Activated T-helper 2 cell treated with anti-CD3 and anti-CD28 coated beads, Interferon-gamma antibody, Interleukin-2, Interleukin-4, amounts not matched to agents 10 μg/mL and 5 μg/mL and 100 μg/mL, durations not matched to agents 14 hours and 24 hours and 36 hours (primary cell): ENCODE measurements around the gene GINS2. TPM values are rescaled to one million over a fixed set of nuclear protein-coding genes. Genes with fewer than 3 reads are reported as not detected.

Experiments used
- DNase-seq: peaks from one replicate; pipeline ENCODE4 v3.0.0; 2021; ENCODE audit warnings: low spot score
- H3K27ac Mint-ChIP-seq: one replicate; pipeline ENCODE4 v1.8.0; 2021; ENCODE audit warnings: mixed read lengths
- H3K27me3 Mint-ChIP-seq: one replicate; pipeline ENCODE4 v1.8.0; 2021; ENCODE audit warnings: low read depth, mixed read lengths
- H3K36me3 Mint-ChIP-seq: one replicate; pipeline ENCODE4 v1.8.0; 2021; ENCODE audit warnings: low read depth, mixed read lengths
- H3K4me1 Mint-ChIP-seq: one replicate; pipeline ENCODE4 v1.8.0; 2021; ENCODE audit warnings: low read depth, mixed read lengths
- H3K4me3 Mint-ChIP-seq: one replicate; pipeline ENCODE4 v1.8.0; 2021; ENCODE audit warnings: low read depth, mild to moderate bottlenecking, moderate library complexity, mixed read lengths
- H3K9me3 Mint-ChIP-seq: one replicate; pipeline ENCODE4 v1.8.0; 2021; ENCODE audit warnings: mixed read lengths
- intact Hi-C: fragments of 100-400 bp; cut with micrococcal nuclease; formaldehyde crosslinking; loops from one replicate; pipeline ENCODE4 v1.15.1; 2023
- total RNA-seq: library from RNA; stranded (reverse); gene quantifications from 2 replicates; pipeline ENCODE4 v1.2.3, GENCODE V29; 2022

GINS2 gene
- total RNA-seq, 1 donor from 2014 or later, result 66.8 TPM

DNA sequence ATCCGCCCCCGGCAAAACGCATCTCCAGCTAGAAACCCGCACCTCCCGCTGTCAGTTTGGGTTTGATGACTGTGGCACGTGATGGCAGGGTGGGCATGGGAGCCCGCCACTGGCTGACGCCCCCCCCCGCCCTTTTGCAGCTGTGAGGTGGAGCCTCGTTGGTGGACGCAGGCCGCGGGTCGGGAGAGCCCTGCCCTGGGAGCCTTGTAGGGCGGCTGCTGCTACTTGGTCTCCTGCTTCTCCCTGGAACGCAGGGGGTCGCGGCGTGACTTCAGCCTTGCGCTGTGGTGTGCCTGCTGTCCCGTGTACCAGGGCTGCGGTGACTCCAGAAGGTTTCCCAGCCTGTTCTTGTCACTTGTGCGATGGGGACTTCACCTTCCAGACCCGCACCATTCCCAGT is 47.4 kb downstream of the GINS2 start:
- Mint-ChIP-seq H3K27me3 (no peaks in the 10 kb centered on the region), H3K4me1 (peaks cover 9% of the 10 kb centered on the region), H3K36me3 (no peaks in the 10 kb centered on the region), H3K27ac (no peak overlapping the region), H3K4me3 (no peak overlapping the region), H3K9me3 (no peaks in the 10 kb centered on the region)
- intact Hi-C loops, result no loop called here
- no peak for DNase-seq

DNA sequence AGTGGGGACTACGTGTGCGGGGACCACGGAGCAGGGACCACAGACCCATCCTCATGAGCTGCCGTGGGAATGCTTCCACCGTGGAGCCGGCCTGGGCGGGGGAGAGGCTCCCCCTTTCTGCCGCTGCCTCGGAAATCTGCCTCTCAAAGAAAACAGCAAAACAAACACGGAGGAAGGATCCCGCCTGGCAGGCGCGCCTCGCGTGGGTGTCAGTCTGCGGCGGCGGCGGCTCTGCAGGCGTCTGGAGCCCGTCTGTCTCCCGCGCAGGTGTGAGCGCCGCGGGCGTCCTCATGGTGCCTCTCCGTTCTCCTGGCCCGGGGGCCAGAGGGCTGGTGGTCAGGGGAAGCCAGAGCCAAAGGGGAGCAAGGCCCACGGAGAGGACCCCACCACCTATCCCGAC is 48.2 kb downstream of the GINS2 start:
- intact Hi-C loops, result no loop called here
- DNase-seq, result no peak
- Mint-ChIP-seq H3K36me3 (no peaks in the 10 kb centered on the region), H3K4me1 (peaks cover 9% of the 10 kb centered on the region), H3K27me3 (no peaks in the 10 kb centered on the region), H3K4me3 (no peak overlapping the region), H3K27ac (no peak overlapping the region), H3K9me3 (no peaks in the 10 kb centered on the region)

DNA sequence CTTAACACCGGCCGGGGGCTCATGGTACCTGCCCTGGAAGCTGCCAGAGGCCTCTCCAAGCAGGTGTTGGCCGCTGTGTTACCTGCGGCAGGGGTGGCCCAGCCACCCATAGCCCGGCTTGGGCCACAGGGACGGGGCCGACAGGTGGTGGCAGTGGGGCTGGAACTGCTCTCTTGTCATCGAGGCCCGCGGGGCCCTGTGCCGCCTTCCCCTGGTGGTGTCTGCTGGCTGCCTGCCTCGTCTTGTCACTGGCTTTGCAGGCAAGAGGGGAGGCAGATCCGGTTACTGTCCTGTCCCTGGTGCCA is 48.5 kb downstream of the GINS2 start:
- Mint-ChIP-seq H3K4me1 (peaks cover 8% of the 10 kb centered on the region), H3K9me3 (no peaks in the 10 kb centered on the region), H3K36me3 (no peaks in the 10 kb centered on the region)

DNA sequence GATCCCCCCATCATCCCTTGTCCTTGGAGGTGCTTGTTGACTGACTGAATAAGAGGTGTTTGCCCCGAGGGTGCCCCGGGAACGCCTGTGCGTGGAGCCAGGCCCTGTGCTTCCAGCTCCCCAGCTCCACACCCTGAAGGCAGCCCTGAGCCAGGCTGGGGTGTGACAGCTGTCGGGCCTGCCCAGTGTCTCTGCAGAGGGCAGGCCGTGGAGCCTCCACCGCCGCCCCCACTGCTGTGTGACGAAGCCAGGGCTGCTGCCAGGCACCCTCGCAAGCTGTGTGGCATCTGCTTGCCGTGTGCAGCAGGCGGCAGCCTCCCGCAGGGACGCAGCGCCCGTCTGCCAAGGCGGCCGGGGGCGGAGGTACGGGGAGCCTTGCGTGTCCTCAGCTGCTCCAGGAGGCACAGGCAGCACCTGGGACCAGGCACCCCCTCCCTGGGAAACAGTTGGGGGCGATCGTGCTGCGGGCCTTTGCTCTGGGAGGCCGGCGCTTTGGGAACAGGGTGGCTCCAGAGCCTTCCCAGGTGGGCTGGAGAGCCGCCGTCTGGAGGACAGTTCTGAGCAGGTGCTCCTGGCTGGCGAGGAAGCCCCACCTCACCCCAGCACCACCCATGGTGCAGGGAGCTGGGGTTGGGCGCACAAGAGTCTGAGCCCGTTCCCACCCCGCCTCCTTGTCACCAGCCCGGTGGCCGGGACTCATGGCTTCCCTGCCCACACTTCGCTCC is 49.1 kb downstream of the GINS2 start:
- intact Hi-C loops, result no loop called here
- Mint-ChIP-seq H3K27ac (no peak overlapping the region), H3K27me3 (no peaks in the 10 kb centered on the region), H3K4me1 (peaks cover 4% of the 10 kb centered on the region), H3K9me3 (no peaks in the 10 kb centered on the region), H3K4me3 (no peak overlapping the region), H3K36me3 (no peaks in the 10 kb centered on the region)
- no peak for DNase-seq

More for the DNA sequence above, 48.5 kb downstream of the GINS2 start:
- no peaks in the 10 kb centered on the region for H3K27me3 Mint-ChIP-seq
- intact Hi-C loops, result no loop called here
- no peak for DNase-seq
- no peak overlapping the region for H3K27ac Mint-ChIP-seq
- no peak overlapping the region for H3K4me3 Mint-ChIP-seq

DNA sequence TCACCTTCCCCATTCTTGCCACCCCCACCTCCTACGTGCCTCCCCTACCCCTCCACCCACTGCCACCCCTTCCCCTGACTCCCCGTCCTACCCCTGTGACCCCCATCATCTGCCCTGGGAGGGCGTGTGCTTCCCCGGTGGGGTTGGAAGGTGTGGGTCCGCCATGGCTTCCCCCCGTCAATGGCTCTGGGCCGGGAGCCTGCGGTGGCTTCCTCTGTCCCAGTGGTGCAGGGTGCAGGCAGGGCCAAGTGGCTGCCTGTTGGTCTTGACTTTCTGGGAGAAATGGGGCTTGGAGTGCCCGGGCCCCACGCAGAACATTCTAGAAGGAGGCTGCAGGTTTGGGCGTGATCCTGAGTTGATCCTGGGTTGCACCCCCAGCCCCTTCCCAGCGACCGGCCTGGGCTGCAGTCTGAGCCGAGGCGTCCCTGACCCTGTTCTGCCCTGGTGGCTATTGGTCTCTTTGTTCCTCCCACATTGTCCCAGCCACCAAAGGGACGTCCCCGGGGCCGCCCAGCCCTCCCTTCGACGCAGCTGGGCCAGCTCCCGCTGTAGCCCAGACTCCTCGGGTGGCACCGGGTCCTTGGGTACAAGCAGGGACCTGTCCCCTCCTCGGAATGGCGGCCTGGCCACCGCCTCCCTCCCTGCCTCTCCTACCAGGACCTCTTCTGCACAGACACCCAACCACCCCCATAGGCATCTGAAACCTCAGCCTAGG is 49.9 kb downstream of the GINS2 start:
- no peak overlapping the region for H3K27ac Mint-ChIP-seq
- intact Hi-C loops, result no loop called here
- no peak for DNase-seq
- H3K9me3 Mint-ChIP-seq, result no peaks in the 10 kb centered on the region
- no peaks in the 10 kb centered on the region for H3K4me1 Mint-ChIP-seq
- H3K36me3 Mint-ChIP-seq, result no peaks in the 10 kb centered on the region
- no peaks in the 10 kb centered on the region for H3K27me3 Mint-ChIP-seq
- H3K4me3 Mint-ChIP-seq, result no peak overlapping the region

DNA sequence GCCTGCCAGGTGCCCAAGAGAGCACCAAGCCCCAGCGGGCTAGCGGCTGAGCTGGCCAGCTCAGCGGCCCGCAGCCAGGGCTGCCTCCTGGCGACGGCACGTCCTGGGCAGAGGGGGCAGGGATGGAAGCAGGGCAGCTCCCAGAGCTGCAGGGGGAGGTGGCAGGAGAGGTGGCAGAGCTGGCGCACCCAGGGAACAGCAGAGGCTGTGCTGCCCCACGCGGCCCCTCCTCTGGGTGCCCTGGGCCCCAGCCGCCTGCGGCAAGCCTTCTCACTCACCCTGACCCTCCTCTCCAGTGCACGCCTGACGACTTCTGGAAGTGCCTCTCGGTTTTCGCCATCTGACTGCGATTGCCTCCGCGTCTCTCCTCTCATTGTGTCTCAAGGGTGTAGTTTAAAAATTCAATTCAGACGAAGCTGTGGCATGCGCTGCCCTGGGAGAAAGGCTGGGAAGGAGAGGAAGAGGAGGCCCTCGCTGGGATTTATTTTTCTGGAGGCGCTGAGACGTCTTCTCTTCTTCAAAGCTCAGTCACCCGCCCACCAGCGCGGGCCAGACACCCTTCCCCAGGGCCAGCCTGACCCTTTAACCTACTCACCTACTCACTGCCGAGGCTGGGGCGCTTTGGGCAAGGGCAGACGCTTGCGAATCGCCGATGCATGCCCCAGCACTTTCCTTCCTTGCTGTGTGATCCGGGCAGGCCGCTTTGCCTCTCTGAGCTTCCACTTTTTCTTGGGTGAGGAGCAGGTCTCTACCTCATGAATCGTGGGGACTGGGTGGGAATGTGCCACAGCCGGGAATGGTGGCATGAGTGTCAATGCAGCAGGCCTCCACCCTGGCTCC is 50.7 kb downstream of the GINS2 start:
- intact Hi-C loops, result no loop called here
- Mint-ChIP-seq H3K4me3 (no peak overlapping the region), H3K4me1 (no peaks in the 10 kb centered on the region)

DNA sequence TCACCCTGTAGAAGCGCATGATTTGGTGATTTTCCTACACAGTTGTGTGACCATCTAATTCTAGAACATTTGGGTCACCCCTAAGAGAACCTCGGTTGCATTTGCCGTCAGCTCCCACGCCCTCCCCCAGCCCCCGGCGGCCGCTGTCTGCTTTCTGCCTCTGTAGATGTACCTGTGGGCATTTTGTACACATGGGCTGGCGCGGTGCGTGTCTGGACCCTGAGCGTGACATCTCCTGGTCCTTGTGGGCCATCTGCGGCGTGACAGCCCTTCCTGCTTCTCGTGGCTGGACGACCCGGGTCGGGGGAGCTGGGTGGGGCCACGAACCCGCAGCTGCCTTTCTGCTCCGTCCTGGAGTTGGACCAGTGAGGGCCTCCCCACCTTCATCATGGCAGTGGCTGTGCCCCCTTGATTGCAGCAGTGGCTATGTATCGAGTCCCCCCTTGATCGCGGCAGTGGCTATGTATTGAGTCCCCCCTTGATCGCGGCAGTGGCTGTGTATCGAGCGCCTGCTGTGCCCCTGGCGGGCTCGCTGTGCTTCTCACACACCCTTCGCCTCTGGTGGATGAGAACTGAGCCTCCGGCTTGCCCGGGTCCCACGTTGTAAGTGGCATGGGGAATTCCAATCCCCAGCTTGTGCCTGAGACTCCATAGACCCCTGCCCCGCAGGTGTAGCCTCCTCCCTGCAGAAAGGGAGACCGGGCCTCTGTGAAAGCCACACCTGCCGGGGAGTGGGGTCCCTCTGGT is 51.5 kb downstream of the GINS2 start:
- DNase-seq, result no peak
- no peak overlapping the region for H3K27ac Mint-ChIP-seq
- no peak overlapping the region for H3K4me3 Mint-ChIP-seq
- no peaks in the 10 kb centered on the region for H3K36me3 Mint-ChIP-seq
- intact Hi-C loops, result no loop called here
- H3K9me3 Mint-ChIP-seq, result no peaks in the 10 kb centered on the region
- H3K27me3 Mint-ChIP-seq, result no peaks in the 10 kb centered on the region
- H3K4me1 Mint-ChIP-seq, result no peaks in the 10 kb centered on the region

More for the DNA sequence above, 50.7 kb downstream of the GINS2 start:
- Mint-ChIP-seq H3K9me3 (no peaks in the 10 kb centered on the region), H3K36me3 (no peaks in the 10 kb centered on the region), H3K27me3 (no peaks in the 10 kb centered on the region), H3K27ac (no peak overlapping the region)
- DNase-seq, result no peak

DNA sequence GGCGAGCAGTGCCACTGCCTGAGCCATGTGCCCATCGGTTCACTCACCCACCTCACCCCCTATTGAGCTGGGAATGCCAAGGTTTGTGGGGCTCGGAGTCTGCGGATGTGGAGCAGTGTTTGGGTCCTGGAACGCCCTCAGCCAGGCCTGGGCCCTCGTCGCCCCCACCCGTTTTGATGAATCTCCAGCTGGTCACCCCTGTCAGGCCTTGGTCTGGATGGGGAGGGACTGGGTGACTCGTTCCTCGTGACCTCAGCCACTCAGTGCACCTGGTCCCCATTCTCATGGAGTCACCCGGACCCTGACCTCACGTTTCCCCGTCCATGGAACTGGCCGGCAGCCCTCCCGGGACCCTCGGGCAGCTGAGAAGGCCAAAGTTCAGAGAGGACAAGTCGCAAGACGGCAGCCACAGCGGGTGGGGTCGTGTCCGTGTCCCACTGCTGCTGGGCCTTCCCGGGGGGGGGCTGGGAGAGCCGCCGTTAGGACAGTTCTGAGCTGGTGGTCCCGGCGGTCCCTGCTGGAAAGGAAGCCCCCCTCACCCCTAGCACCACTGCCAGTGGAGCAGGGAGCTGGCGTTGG is 52.4 kb downstream of the GINS2 start:
- Mint-ChIP-seq H3K9me3 (no peaks in the 10 kb centered on the region), H3K4me3 (no peak overlapping the region), H3K27me3 (no peaks in the 10 kb centered on the region), H3K27ac (no peak overlapping the region), H3K36me3 (no peaks in the 10 kb centered on the region), H3K4me1 (no peaks in the 10 kb centered on the region)
- intact Hi-C loops, result no loop called here
- DNase-seq, result no peak

DNA sequence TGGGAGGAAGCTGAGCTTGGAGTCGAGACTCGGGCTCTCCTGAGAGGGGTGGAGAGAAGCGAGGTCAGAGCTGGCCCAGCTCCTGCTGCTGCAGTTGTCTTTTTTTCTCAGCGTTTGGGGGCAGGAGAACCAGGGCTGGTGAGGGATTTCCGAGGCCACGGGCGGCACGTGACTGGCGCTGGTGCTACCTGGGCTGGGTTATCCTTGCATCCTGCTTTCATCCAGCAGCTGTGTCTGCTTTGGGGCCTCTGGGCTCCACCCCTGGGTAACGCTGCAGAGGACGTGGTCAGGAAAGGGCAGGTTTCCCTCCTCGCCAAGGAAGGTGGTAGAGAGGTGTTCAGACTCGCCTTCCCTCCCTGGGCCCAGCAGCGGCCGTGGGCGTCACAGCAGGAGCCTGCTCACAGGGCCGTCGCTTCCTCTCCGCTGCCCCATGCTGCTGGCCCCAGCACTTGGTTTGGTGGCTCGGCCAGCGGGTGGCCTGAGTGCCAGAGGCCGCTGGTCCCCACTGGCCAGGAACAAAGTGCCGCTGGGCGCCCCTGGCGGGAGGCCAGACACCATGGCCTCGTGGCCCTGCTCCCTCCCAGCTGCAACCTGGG is 53.1 kb downstream of the GINS2 start:
- H3K36me3 Mint-ChIP-seq, result peaks cover 2% of the 10 kb centered on the region
- intact Hi-C loops, result no loop called here
- H3K4me3 Mint-ChIP-seq, result no peak overlapping the region
- DNase-seq, result no peak
- no peaks in the 10 kb centered on the region for H3K4me1 Mint-ChIP-seq
- H3K27ac Mint-ChIP-seq, result no peak overlapping the region
- no peaks in the 10 kb centered on the region for H3K27me3 Mint-ChIP-seq
- H3K9me3 Mint-ChIP-seq, result no peaks in the 10 kb centered on the region

DNA sequence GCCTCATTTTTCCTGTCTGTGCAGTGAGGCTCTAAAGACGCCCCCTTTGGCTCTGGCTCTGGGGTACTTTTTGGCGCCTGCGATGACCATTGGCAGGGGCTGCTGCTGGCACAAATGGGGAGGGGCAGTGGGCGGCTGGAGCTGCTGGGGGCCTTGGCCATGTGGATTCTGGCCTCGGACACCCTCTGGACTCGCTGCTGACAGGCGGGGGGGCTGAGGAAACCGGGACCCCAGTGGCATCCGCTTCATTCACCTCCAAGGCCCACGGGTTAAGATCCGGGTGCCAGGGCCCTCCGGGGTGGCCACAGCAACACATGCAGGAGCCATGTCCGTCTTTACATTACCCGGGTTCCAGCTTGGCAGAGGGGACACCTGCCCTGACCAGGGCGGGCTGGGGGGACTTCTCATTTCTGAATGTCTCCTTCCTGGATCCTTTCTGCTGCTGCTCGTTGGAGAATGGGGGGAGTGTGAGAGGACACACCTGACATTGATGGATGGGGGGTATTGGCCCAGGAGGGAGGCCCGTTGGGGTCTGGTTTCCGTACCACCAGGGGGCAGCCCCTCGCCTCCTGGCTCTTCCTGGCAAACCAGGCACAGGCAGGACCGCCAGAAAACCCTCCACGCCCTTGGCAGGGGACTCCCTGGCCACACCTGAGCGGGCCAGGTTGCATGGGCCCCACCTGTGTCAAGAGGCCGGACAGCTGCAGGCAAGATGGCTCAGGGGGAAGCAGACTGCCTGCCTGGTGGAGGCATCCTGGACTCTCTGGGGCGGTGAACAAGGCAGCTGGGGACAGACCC is 53.8 kb downstream of the GINS2 start:
- H3K4me1 Mint-ChIP-seq, result no peaks in the 10 kb centered on the region
- peaks cover 5% of the 10 kb centered on the region for H3K36me3 Mint-ChIP-seq
- no peaks in the 10 kb centered on the region for H3K27me3 Mint-ChIP-seq
- no peak overlapping the region for H3K27ac Mint-ChIP-seq
- intact Hi-C loops, result no loop called here
- no peak overlapping the region for H3K4me3 Mint-ChIP-seq
- DNase-seq, result no peak
- H3K9me3 Mint-ChIP-seq, result peaks cover 3% of the 10 kb centered on the region

DNA sequence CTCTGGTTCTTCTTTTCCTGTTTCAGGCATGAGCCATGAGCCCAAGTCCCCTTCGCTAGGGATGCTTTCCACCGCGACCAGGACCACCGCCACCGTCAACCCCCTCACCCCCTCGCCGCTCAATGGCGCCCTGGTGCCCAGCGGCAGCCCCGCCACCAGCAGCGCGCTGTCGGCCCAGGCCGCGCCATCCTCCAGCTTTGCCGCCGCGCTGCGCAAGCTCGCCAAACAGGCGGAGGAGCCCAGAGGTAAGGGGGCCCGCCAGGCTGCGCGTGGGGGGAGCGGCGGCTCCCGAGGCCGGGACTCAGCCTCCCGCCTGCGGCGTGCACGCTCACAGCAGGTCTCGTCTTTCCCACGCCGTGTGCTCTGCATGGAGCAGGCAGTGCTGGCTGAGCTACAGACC is 54.9 kb downstream of the GINS2 start:
- Mint-ChIP-seq H3K4me3 (no peak overlapping the region), H3K4me1 (no peaks in the 10 kb centered on the region), H3K36me3 (peaks cover 14% of the 10 kb centered on the region), H3K9me3 (peaks cover 12% of the 10 kb centered on the region), H3K27me3 (no peaks in the 10 kb centered on the region), H3K27ac (no peak overlapping the region)
- intact Hi-C loops, result no loop called here
- DNase-seq, result no peak

DNA sequence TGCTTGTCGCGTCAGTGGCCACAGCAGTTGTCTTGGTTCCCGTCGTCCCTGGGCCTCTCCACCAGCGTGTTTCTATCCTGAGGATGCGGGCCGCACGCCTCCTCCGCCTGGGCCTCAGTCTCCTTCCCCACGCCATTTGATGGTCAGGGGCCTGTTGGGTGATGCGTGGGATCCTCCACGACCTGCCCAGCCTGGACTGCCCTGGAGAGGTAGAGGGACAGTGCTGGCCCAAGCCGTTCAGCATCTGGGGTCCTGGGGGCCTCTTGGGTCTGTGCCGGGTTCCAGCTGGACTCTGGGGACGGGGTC is 55.4 kb downstream of the GINS2 start:
- H3K4me1 Mint-ChIP-seq, result no peaks in the 10 kb centered on the region
- no peak overlapping the region for H3K4me3 Mint-ChIP-seq
- peaks cover 17% of the 10 kb centered on the region for H3K9me3 Mint-ChIP-seq
- peaks cover 19% of the 10 kb centered on the region for H3K36me3 Mint-ChIP-seq
- H3K27ac Mint-ChIP-seq, result no peak overlapping the region
- no peaks in the 10 kb centered on the region for H3K27me3 Mint-ChIP-seq
- DNase-seq, result no peak
- intact Hi-C loops, result no loop called here
